GM19025 (cell line): ENCODE results near the gene SMARCD3.

Experiments
- ATAC-seq: cut with Tn5 transposase; IDR thresholded peaks from one replicate; pipeline ENCODE4 v1.9.1; 2021; ENCODE audit warnings: mild to moderate bottlenecking, low read depth, moderate library complexity; ENCODE audit not compliant: unreplicated experiment

Gene SMARCD3

DNA sequence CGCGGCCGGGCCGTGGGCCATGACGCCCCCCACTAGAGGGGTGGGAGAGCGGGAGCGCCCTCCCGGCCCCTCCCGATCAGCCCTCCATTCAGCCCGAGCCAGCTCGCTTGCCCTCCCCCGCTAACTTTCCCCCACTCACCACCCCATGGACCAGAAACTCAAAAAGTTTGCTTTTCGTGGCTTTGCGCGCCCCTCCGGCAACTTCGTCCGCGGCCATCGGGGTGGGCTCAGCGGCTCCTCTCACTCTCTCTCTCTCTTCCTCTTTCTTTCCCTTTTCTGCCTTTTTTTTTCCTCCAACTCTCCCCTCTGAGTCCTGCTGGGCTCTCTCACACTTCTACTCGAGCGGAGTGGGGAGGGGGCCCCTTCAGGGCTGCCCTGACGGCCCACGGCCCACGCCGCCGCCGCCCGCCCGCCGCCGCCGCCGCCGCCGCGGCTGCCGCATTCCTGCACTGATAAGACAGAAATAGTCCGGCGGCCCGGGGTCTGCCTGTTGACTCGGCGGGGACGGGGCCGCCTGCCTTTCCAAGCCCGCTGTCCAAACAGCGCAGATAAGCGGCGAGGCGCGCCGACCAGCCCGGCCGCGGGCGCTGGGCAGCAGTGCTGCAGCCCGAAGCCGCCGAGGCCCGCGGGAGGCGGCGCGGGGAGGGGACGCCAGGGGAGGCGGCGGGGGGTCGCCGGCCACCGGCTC, at the start of gene SMARCD3:
Gene SMARCD3 (minus strand): TSS at position 349 of the 688 bp plus-strand sequence. CDS start 132 bp downstream, at position 217.
- no peak for ATAC-seq

DNA sequence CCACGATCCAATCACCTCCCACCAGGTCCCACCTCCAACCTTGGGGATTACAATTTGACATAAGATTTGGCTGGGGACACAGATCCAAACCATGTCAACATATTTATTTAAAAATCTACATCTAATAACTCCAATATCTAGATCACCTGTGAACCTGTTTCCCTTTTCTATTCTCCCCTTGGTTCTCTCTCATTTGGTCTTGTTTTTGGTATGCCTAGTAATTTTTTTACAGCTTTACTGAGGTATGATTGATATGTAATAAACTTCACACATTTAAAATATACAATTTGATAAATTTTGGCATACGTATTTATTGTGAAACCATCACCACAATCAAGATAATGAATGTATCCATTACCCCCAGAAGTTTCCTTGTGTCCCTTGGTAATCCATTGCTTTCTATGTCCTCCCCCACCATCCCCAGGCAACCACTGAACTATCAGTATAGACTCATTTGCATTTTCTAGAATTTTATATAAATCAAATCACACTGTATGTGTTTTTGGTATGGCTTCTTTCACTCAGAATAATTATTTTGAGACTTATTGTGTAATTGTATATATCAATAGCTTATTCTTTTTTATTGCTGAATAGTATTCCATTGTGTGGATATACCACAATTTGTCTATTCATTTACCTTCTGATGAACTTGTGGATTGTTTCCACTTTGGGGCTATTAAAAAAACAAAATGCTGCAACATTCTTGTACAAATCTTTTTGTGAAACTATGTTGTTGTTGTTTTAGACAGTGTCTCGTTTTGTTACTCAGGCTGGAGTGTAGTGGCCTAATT, 47.9 kb upstream of the SMARCD3 start:
- ATAC-seq, result no peak

DNA sequence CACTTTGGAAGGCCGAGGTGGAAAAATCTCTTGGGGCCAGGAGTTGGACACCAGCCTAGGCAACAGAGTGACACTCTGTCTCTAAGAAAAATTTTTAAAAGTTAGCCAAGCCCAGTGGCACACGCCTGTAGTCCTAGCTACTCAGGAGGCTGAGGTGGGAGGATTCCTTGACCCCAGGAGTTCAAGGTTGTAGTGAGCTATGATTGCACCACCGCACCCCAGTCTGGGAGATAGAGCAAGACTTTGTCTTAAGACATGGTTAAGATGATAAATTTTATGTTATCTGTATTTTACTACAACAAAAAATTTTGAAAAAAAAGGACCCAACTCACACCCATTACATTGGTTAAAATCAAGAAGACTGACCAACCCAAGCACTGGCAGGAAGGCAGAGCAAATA, 44.4 kb upstream of the SMARCD3 start:
- ATAC-seq, result no peak

DNA sequence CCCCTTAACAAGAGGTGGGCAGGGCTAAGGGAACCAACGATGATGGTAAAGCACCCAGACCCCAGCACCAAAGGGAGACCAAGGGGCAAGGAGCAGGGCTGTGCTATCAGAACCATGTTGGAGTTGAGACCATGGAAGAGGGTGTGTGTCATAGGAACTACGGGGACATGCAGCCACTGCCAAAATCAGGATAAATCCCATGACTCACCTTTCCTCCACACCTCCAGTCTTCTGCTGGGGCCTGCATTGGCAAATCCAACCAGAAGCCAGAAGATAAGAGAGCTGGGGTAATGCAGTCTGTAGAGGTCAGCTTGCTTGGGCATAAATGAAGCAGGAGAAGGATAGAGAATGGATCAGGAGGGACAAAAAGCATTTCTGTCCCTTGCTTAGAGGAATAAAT, 42.7 kb upstream of the SMARCD3 start:
- ATAC-seq, result no peak

DNA sequence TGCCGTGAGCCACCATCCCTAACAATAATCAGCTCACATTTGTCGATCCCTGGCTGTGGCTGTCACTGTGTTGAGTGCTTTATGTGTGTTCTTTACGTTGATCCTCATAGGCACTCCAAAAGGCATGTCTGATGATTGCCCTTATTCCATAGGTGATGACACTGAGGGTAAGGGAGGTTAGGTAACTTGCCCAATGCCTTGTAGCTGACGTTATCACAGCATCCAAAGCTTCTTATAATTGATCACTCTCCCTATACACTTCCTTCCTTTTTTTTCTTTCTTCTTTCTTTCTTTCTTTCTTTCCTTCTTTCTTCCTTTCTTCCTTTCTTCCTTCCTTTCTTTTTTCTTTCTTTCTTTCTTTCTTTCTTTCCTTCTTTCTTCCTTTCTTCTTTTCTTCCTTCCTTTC, 41.9 kb upstream of the SMARCD3 start:
- no peak for ATAC-seq

DNA sequence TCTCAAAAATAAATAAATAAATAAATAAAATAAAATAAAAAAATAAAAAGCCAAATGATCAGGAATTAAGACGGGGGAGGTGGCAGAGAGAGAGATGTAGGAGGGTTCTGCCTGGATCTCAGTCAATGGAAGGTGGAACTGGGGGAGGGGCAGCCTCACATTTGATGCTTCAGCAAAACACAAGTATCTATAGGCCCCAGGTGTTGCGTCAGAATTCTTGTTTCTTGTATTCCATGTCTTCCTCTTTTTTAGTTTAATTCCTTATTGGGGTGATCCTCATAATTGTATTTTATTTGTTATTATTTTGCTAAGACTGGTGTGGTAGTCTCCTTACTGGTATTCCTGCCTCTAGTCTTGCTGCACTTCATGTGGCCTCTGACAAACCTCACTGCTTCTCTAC, 41.4 kb upstream of the SMARCD3 start:
- no peak for ATAC-seq

DNA sequence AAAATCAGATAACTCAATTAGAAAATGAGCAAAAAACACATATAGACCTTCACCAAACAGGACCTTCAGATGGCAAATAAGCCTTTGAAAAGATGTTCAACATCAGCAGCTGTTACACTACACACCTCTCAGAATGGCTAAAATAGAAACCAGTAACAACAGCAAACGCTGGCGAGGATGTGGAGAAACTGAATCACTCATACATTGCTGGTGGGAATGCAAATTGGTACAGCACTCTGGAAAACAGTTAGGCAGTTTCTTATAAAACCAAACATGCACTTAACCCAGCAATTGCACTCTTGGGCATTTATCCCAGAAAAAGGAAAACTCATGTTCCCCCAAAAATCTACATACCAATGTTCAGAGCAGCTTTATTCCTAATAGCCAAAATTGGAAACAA, 37.7 kb upstream of the SMARCD3 start:
- no peak for ATAC-seq

DNA sequence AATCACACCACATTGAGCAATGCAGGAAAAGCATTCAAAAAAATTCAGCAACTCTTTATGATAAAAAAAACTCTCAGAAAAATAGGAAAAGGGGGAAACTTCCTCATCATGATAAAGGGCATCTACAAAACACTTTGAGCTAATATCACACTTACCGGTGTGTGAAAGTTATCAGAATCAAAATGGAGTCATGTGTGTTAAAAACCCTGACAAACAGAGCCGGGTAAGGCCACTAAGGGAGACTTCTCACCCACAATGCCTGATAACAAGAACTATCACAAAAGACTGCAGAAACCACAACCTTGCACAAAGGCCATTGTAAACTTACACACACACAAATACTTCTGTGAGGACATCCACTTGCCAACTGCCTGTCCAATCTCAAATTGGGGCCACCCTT, 34.8 kb upstream of the SMARCD3 start:
- no peak for ATAC-seq

DNA sequence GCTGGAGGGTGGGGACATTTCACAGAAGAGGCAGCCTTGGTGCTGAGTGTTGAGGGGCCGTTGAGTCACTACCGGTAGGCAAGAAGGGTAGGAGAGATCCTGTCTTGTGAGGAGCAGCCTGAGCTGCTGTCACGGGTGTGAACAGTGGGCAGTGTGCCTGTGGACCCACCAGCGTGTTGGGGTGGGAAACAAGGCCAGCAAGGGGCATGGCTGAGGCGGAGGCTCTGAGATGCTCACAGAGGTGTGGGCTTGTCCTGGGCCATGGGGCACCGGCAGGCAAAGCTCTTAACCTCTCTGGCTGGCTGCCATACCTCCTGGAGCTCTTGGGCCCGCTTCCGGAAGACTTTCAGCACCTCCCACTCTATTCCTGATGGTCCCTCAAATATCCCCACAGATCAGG, 33.6 kb upstream of the SMARCD3 start:
- no peak for ATAC-seq

DNA sequence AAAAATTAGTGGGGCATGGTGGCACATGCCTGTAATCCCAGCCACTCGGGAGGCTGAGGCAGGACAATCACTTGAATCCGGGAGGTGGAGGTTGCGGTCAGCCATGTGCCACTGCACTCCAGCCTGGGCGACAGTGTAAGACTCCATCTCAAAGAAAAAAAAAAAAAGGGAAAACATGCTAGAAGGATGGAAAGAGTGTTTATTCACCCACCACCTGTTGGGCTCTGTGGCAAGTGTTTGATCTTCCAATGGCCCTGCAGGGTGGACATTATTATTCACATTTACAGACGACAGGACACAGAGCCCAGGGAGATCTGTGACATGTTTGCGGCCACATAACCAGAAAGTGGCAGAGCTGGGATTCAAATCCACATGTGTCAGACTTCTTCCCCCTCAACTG, 33.2 kb upstream of the SMARCD3 start:
- no peak for ATAC-seq

DNA sequence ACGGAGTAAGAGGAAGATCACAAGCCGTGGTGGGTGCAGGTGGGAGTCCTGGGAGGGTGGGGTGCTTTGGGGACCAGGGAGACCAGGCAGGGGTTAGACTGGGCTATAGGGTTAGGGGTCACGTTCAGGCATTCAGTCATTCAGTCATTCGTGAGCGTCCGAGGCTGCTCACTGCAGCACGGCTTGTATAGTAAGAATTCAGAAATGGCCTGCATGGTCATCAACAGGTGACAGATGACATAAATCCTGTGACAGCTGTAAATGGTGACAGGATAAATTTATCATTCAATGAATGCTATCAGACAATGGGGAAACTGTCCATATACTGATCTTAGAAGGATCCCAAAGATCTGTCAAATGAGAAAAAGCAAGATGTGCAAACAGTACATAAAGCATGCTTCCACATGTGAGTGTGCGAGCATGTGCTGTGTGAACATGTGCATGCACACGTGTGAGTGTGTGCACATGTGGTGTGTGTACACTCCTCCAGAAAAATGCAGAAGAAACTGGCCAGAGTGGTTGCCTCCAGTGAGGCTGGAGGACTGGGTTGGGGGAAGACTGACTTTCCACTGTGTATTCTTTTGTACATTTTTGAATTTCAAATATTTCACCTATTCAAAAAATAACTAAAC, 32.0 kb upstream of the SMARCD3 start:
- ATAC-seq, result no peak

DNA sequence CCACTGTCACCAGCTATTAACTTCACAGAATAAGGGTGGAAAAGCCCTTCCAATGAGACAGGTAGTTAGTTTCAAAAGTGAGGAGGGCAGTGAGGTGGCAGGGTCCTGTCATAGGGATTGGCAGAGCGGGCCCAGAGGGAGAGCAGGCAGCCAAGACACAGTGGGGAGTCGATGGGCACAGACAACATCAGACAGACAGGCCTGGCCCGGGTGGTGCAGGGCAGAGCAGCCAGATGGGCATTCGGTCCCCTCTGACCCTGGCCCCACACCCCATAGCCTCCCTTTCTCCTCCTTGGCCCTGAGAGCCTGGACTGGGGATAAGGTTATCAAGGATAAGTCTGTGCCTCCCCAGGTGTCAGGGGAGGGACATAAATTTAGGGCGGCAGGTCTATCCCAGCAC, 31.4 kb upstream of the SMARCD3 start:
- ATAC-seq, result no peak

DNA sequence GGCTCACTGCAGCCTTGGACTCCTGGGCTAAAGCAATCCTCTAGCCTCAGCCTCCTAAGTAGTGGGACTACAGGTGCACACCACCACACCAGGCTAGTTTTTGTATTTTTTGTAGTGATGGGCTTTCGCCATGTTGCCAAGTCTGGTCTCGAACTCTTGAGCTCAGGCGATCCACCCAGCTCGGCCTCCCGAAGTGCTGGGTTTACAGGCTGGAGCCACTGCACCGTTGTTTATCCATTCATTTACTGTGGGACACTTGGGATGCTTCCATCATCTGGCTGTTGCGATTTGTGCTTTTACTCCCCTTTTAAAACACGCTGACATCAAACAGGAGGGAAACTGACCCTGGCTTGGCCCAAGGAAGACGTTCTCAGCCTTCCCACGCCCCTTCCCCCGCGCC, 30.5 kb upstream of the SMARCD3 start:
- no peak for ATAC-seq

DNA sequence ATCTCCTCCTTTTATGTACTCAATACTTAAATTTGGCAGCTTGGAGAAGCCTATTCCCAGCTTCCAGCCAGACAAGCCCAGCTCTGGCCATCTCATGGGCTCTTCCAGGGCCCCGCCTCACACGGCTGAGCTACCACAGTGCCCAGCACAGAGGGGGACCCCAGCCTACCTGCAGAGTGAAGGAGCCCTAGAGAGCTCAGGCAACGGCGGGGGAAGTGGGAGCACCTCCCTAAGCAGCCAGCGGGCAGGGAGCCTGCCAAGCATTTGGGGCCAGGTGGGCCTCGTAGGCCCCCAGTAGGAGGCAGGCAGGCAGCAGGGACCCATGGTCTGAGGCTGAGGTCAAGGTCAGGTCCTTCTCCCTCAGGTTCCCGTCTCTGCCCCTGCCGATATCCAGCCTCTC, 29.1 kb upstream of the SMARCD3 start:
- no peak for ATAC-seq

DNA sequence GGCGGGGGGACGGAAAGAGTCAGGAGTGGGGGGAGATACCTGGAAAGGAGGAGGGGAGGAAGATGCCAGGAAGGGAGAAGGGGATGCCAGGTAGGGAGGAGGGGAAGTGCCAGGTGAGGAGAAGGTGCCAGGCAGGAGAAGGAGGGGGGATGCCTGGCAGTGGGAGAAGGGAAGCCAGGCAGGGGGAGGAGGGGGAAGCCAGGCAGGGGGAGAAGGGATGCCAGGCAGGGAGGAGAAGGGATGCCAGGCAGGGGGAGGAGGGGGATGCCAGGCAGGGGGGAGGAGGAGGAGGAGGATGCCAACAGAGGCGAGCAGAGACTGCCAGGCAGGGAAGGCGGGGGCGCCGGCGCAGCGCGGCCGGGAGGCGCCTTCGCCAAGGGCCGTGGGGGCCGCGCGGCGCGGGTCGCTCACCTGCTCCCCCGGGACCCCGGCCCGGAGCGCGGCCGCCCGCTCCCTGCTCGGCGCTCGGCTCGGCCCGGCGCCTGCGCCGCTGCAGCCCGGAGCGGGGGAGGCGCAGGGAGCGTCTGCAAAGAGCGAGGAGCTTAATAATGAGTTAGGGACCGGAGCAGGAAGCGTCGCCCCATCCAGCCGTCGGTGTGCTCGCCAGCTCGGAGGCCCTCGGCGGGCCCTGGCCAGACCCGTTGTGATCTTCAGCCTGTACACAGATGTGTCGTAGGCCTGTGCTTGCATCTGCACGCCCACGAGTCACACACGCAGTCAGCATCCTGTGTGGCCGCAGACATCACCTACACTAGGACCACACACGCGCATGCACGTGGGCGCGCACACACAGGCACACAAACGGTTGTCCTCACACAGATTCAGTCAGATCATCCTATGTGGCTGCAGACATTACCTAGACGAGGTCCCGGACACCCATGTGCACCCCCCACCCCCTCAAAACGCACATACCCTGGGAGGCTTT, 28.4 kb upstream of the SMARCD3 start:
- ATAC-seq, result peak; percentile 74

DNA sequence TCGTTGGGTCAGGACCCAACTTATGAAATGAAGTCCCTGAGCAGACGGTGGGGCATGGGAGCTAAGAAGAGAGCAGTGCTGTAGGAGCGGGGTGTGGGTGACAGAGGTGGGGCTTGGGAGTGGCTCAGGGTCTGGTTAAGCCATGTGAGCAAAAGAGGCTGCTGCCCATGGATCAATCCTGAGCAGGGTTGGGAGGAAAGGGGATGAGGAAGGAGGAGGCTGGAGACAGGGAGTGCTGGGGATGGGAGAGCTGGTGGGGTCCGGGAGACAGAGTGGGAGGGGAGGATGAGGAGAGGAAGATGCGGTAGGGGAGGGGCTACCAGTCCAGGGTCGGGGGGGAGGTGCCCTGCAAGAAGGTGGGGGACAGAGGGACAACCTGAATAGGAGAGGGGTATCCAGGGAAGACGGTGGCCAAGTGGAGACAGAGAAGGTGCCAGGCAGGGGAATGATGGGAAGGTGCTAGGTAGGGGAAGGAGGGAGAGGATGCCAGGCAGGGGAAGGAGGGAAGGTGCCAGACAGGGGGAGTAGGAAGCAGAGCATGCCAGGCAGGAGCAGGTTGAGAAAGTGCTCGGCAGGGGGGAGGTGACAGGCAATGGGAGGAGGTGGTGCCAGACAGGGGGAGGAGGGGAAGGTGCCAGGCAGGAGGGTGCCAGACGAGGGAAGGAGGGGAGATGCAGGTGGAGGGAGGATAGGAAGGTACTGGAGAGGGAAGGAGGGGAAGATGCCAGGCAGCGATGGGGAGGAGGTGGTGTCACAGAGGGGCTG, 27.5 kb upstream of the SMARCD3 start:
- ATAC-seq, result no peak

DNA sequence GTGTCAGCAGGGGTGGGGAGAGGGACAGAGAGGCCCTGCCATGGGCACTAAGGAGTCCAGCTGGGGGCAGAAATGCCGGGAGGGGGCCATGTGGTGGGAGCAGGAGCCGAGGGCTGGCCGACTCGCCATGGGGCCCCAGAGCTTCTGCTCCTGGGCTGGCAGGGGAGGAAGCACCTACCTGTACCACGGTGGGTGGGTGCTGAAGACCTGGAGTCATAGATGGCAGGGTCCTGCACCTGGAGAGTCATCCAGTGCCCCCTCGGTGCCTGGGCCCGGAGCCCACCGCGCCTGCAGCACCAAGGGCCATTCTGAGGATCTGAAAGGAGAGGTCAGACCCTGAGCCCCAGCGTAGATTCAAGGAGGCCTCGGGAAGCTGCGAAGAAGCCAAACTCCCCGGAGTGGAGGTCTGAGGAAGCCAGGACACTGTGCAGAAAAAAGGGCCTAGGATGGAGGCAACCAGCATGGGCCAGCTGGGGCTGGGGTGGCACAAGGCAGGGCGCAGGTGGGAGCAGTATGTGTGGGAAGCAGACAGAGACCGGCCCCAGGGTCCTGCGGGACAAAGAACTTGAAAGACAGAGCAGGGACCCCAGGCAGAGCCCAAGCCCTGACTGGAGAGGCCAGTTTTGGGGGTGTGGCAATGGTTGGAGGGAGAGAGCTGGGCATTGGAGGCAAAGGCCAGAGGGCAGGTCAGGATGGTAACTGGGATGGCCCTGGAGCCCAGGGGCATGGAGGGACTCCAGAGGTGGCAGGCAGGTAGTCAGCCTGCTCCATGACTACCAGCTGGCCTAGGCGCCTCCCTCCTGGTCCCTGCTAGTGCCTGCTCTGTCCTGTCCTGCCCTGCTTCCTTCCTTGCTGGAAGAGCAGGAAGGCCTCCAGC, 26.7 kb upstream of the SMARCD3 start:
- no peak for ATAC-seq

DNA sequence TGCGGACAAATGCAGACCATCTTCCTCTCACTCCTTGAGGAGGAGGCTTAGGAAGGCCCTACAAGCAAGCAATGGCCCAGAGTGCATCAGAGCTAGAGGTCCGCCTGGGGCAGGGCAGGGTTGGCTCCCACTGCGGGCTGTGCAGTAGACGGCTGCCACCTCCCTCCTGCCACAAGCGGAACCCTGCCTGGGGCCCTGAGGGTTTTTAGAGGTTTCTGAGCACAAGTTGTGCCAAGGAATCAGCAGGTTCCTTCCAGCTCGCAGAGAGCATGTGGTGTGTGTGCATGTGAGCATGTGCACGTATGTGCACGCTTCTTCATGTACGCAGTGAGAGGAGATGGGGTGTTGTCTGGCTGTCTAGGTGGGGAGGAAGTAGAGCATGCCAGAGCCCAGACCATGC, 25.9 kb upstream of the SMARCD3 start:
- ATAC-seq, result no peak
